ENCODE measurements around the gene APOL6. TPM values are rescaled to one million over a fixed set of nuclear protein-coding genes. Genes with fewer than 3 reads are reported as not detected.
"Not testable (repeated sequence)": the region's sequence is repeated elsewhere in the genome, so short reads cannot be mapped to it uniquely, and the experiment has no call there.

The APOL6 gene
- total and polyA plus RNA-seq, 11 donors = 2.3 to 55.8 (median 6.7) TPM

GRCh38 chr22:35663371-35663770 is 15.1 kb downstream of the APOL6 start:
- Histone ChIP-seq H3K4me3 (peak overlapping the region in 8 of 12 donors; percentile 1 to 33 (median 12)), H3K4me1 (peaks cover 0 to 48% (median 8%) of the 10 kb centered on the region in 12 donors), H3K9me3 (peaks cover 0 to 30% (median 10%) of the 10 kb centered on the region in 12 donors), H3K27me3 (no peaks in the 10 kb centered on the region), H3K27ac (peak overlapping the region in 9 of 12 donors; percentile 6 to 67 (median 39)), H3K36me3 (peaks cover 3 to 70% (median 19%) of the 10 kb centered on the region in 9 donors)
- no peak for TF ChIP-seq CTCF (IDR thresholded peaks at IDR 0.05)
- no peak for TF ChIP-seq POLR2A (IDR thresholded peaks at IDR 0.05)
- WGBS, 4 donors = 45 to 68% (median 57%) methylated on average over 3 of the region's 3 CpGs
- DNase-seq (no peak), ATAC-seq (no peak)
- intact Hi-C loops (cut with DNase I) = no loop called here

- Histone ChIP-seq H3K4me3 (no peak overlapping the region), H3K36me3 (peaks cover 0 to 53% (median 5%) of the 10 kb centered on the region in 9 donors), H3K9me3 (peaks cover 0 to 30% (median 10%) of the 10 kb centered on the region in 12 donors), H3K27me3 (no peaks in the 10 kb centered on the region), H3K27ac (no peak overlapping the region), H3K4me1 (peaks cover 0 to 41% (median 8%) of the 10 kb centered on the region in 12 donors)
- no peak for DNase-seq
- WGBS, 4 donors = 94 to 97% (median 96%) methylated on average over 5 of the region's 5 CpGs
- intact Hi-C loops (cut with DNase I) = no loop called here
- ATAC-seq = no peak
- TF ChIP-seq POLR2A (IDR thresholded peaks at IDR 0.05) = no peak
- TF ChIP-seq CTCF (IDR thresholded peaks at IDR 0.05) = no peak
Observed at GRCh38 chr22:35664955-35665587, 16.8 kb downstream of the APOL6 start.

- peaks cover 0 to 31% (median 10%) of the 10 kb centered on the region in 12 donors for H3K9me3 ChIP-seq
- H3K36me3 ChIP-seq = peaks cover 0 to 39% (median 3%) of the 10 kb centered on the region in 9 donors
- ATAC-seq; H3K27ac ChIP-seq; H3K27me3 ChIP-seq; H3K4me3 ChIP-seq; intact Hi-C loops (cut with DNase I); DNase-seq: not testable (repeated sequence)
- H3K4me1 ChIP-seq = peaks cover 0 to 25% (median 7%) of the 10 kb centered on the region in 12 donors
- WGBS, 4 donors = 94 to 100% (median 94%) methylated on average over 1 of the region's 1 CpG
Observed at GRCh38 chr22:35666699-35667098, 18.5 kb downstream of the APOL6 start.

GRCh38 chr22:35674335-35674734 is 26.1 kb downstream of the APOL6 start:
- intact Hi-C loops (cut with DNase I) = loop anchor here in 1 of 10 donors (5.0 kb wide), 1 partner anchor 37 kb away; no protein-coding TSS in a partner anchor

GRCh38 chr22:35676065-35676464 is 27.8 kb downstream of the APOL6 start:
- H3K27ac ChIP-seq; H3K27me3 ChIP-seq; DNase-seq; ATAC-seq; H3K36me3 ChIP-seq; H3K4me1 ChIP-seq; H3K4me3 ChIP-seq; intact Hi-C loops (cut with DNase I): not testable (repeated sequence)
- H3K9me3 ChIP-seq = peaks cover 0 to 16% (median 0%) of the 10 kb centered on the region in 12 donors
- WGBS, 4 donors = 51 to 100% (median 76%) methylated on average over 1 of the region's 1 CpG

More at GRCh38 chr22:35674335-35674734, 26.1 kb downstream of the APOL6 start:
- Histone ChIP-seq H3K9me3 (peaks cover 0 to 16% (median 0%) of the 10 kb centered on the region in 12 donors), H3K4me1 (peaks cover 0 to 7% (median 0%) of the 10 kb centered on the region in 12 donors), H3K36me3 (no peaks in the 10 kb centered on the region), H3K27me3 (no peaks in the 10 kb centered on the region), H3K4me3 (no peak overlapping the region), H3K27ac (no peak overlapping the region)
- no peak for TF ChIP-seq POLR2A (IDR thresholded peaks at IDR 0.05)
- no peak for TF ChIP-seq CTCF (IDR thresholded peaks at IDR 0.05)
- no peak for DNase-seq
- ATAC-seq = no peak
